NCI-H2171 (cell line): ENCODE measurements around the gene ACADSB.

Experiments used
- DNase-seq: peaks from one replicate; lab custom pipeline; 2025; lab: John Stamatoyannopoulos, UW

ACADSB gene

DNA sequence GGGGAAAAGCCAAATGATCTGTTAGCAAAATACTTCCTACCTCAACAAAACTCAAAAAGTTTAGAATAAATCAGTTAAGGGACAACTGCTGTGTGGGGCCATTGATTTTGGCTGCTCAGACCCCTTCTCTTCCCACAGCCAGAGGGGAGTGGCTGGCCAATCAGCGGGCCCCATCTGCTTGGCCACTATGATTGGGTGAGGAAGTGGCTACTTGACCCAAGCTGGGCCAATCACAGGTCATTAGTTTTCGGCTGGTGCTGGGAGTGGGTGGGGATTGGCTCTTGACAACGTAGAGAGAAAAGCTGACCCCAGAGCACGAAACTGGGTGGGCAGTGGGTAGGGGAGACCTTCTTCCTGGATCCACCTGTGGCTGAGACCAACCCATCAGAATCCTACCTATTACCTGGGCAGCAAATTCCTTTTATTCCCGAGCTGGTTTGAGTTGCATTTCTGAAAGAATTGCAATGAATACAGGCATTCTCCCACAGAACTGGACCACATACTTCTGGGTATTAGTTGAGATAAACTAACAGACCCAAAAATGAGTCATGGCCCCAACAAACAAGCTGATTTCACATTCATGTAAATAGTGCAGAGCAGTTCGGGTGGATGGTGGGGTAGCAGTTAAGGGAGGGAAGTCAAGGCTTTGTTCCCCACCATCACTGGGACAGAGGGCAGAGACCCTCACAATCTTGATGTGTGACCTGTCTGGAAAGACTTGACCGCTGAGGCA is 91.4 kb downstream of the ACADSB start:
- DNase-seq = no peak

- no peak for DNase-seq
Observed at GRCh38 chr10:123101872-123102271, 93.1 kb downstream of the ACADSB start.

DNA sequence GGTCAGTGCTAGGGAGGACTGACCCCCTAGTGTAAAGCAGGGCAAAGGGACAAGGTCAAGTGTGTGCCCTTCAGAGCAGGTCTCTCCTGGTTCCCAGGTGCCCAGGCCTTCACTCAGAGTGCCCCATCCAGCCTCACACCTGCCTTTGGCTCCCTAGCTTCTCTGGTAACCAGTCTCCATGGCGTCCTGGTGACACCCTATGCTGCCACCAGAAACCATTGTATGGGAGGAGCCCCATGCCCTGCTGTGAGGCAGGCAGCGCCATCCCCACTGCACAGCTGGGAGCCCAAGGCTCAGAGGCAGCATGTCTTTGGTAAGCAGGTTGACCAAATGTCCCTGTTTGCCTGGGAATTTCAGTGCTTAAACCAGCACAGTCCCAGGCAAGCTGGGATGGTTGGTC is 93.9 kb downstream of the ACADSB start:
- DNase-seq = no peak

DNA sequence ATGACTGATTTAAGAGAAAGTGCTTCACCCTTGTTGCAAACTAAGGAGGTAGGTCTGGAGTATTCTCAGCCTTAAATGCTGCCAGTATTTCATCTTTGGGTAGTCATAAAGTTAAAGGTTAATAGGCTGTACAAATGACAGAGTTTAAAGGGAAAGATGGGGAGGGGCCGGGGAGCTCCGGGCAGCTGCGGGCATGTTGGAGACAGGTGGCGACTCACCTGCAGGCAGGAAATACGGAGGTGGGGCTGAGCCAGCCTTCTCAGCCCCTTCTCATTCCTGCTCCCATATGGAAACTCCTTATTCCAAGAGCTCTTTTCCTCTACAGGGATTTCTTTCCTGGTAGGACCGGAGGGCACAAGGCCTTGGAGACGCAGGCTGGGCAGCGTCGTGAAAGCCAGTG is 95.1 kb downstream of the ACADSB start:
- no peak for DNase-seq
